Stomach (tissue), 9 donors: ENCODE measurements around the gene HES3. TPM values are rescaled to one million over a fixed set of nuclear protein-coding genes. Genes with fewer than 3 reads are reported as not detected.
A peak's percentile ranks its signal among the peaks of the same experiment; 100 is the strongest.

Experiments
- DNase-seq, 2 donors: peaks; one replicate each; pipeline versions ENCODE4 v3.0.0 to v3.0.0-alpha.2; 2013 to 2019
- H3K27ac ChIP-seq, 5 donors: fragments of 200-600 bp in 4 of 5; sonication (generic) in 4 of 5; one replicate each; pipeline ENCODE4 v1.5.1; 2013 to 2019; ENCODE audit warnings: mild to moderate bottlenecking in 1 of 5, moderate library complexity in 1 of 5
- H3K27me3 ChIP-seq, 3 donors: fragments of 200-600 bp; sonication (generic); one replicate each; pipeline ENCODE4 v1.5.1; 2017 to 2019; ENCODE audit warnings: mixed run types in 1 of 3
- H3K36me3 ChIP-seq, 4 donors: fragments of 200-600 bp; sonication (generic); 1 replicate in 3 of 4; 2 replicates in 1 of 4; pipeline ENCODE4 v1.5.1; 2016 to 2019
- H3K4me1 ChIP-seq, 4 donors: fragments of 200-600 bp; sonication (generic); one replicate each; pipeline ENCODE4 v1.5.1; 2016 to 2019
- H3K4me3 ChIP-seq, 4 donors: fragments of 200-600 bp; sonication (generic) in 3 of 4; one replicate each; pipeline ENCODE4 v1.5.1; 2016 to 2019; ENCODE audit warnings: mild to moderate bottlenecking in 1 of 4
- H3K9me3 ChIP-seq, 4 donors: fragments of 200-600 bp; sonication (generic); one replicate each; pipeline ENCODE4 v1.5.1; 2016 to 2019
- CTCF ChIP-seq, 7 experiments: fragments of 450-650 bp in 4 of 7; fragments of 200-600 bp in 3 of 7; sonication (generic) in 3 of 7; IDR thresholded peaks; one replicate each; pipeline ENCODE4 v1.5.1; 2016 to 2019; ENCODE audit warnings: antibody characterized with exemption in 7 of 7, control low read depth in 2 of 7, mild to moderate bottlenecking in 1 of 7
- EP300 ChIP-seq: sonication (generic); formaldehyde crosslinking; IDR thresholded peaks from one replicate; pipeline ENCODE4 v1.6.1; 2017; ENCODE audit warnings: antibody characterized with exemption
- POLR2A ChIP-seq, 4 donors: fragments of 450-650 bp; IDR thresholded peaks; one replicate each; pipeline ENCODE4 v1.6.1; 2016; ENCODE audit warnings: antibody characterized with exemption in 4 of 4, control low read depth in 2 of 4, mild to moderate bottlenecking in 1 of 4, moderate library complexity in 1 of 4
- POLR2AphosphoS5 ChIP-seq, 3 donors: sonication (generic); formaldehyde crosslinking; IDR thresholded peaks; one replicate each; pipeline ENCODE4 v1.6.1; 2016; ENCODE audit warnings: antibody characterized with exemption in 3 of 3
- WGBS, 5 donors: extraction: QIAGEN DNeasy Blood & Tissue Kit in 3 of 5; methylation state at CpG; one replicate each; pipeline versions ENCODE4 v1.1.5 to v1.1.7; 2013 to 2018; 5-methylcytosine and 5-hydroxymethylcytosine counted together
- intact Hi-C: fragments of 100-400 bp; cut with DNase I; formaldehyde crosslinking; loops from one replicate; pipeline ENCODE4 v1.15.1; 2023; ENCODE audit warnings: low total_unique reads
- polyA plus RNA-seq, 3 donors: library from polyadenylated mRNA; stranded (reverse); fragments of 200-250 nt; gene quantifications; one replicate each; pipeline ENCODE4 v1.2.3, GENCODE V29; 2013
- total RNA-seq, 5 donors: library from RNA; depleted of rRNA; stranded (reverse); fragments of >200 nt; gene quantifications; one replicate each; pipeline versions ENCODE4 v1.1.0 to v1.2.3, GENCODE V29; 2014 to 2016
- donor health status: healthy with polysubstance abuse.
- donor health status: Bipolar disorder and iron deficiency.
- donor health status: healthy.

The HES3 gene
- total and polyA plus RNA-seq, 8 donors = not detected

- 18 to 29% (median 22%) methylated on average over 31 to 33 of the region's 33 CpGs for WGBS, 5 donors
- Histone ChIP-seq H3K4me3 (peak overlapping the region in 1 of 4 donors; percentile 38), H3K36me3 (no peaks in the 10 kb centered on the region), H3K27ac (no peak overlapping the region), H3K4me1 (peaks cover 25 to 41% (median 35%) of the 10 kb centered on the region in 4 donors), H3K27me3 (peaks cover 22 to 87% (median 67%) of the 10 kb centered on the region in 3 donors), H3K9me3 (no peaks in the 10 kb centered on the region)
- DNase-seq = no peak
- TF ChIP-seq EP300 = no peak
- no peak for TF ChIP-seq POLR2AphosphoS5 (IDR thresholded peaks at IDR 0.05)
- TF ChIP-seq CTCF (IDR thresholded peaks at IDR 0.05) = no peak
- no peak for TF ChIP-seq POLR2A (IDR thresholded peaks at IDR 0.05)
- intact Hi-C loops = loop anchor here (10.0 kb wide), 2 partner anchors 164 to 186 kb away; no protein-coding TSS in a partner anchor
Measured at GRCh38 chr1:6241107-6241886, 2.7 kb upstream of the HES3 start.

GRCh38 chr1:6241887-6242740 lies 1.9 kb upstream of the HES3 start:
- Histone ChIP-seq H3K9me3 (no peaks in the 10 kb centered on the region), H3K27me3 (peaks cover 22 to 95% (median 74%) of the 10 kb centered on the region in 3 donors), H3K27ac (no peak overlapping the region), H3K36me3 (no peaks in the 10 kb centered on the region), H3K4me3 (peak overlapping the region; percentile 7 to 38 (median 15)), H3K4me1 (peaks cover 28 to 46% (median 41%) of the 10 kb centered on the region in 4 donors)
- WGBS, 5 donors = 1 to 2% (median 2%) methylated on average over 24 to 99 of the region's 99 CpGs
- no peak for DNase-seq
- intact Hi-C loops = loop anchor here (10.0 kb wide), 2 partner anchors 163 to 187 kb away; no protein-coding TSS in a partner anchor
- no peak for TF ChIP-seq POLR2AphosphoS5 (IDR thresholded peaks at IDR 0.05)
- no peak for TF ChIP-seq EP300
- no peak for TF ChIP-seq POLR2A (IDR thresholded peaks at IDR 0.05)
- no peak for TF ChIP-seq CTCF (IDR thresholded peaks at IDR 0.05)

GRCh38 chr1:6243053-6243834 lies 735 bp upstream of the HES3 start:
- Histone ChIP-seq H3K4me3 (no peak overlapping the region), H3K27ac (no peak overlapping the region), H3K36me3 (no peaks in the 10 kb centered on the region), H3K4me1 (peaks cover 28 to 46% (median 41%) of the 10 kb centered on the region in 4 donors), H3K27me3 (peaks cover 22 to 100% (median 76%) of the 10 kb centered on the region in 3 donors), H3K9me3 (no peaks in the 10 kb centered on the region)
- no peak for DNase-seq
- intact Hi-C loops = loop anchor here (10.0 kb wide), 2 partner anchors 162 to 188 kb away; no protein-coding TSS in a partner anchor
- TF ChIP-seq EP300 = no peak
- no peak for TF ChIP-seq POLR2AphosphoS5 (IDR thresholded peaks at IDR 0.05)
- TF ChIP-seq POLR2A (IDR thresholded peaks at IDR 0.05) = no peak
- TF ChIP-seq CTCF (IDR thresholded peaks at IDR 0.05) = no peak
- 19 to 56% (median 27%) methylated on average over 3 to 20 of the region's 20 CpGs for WGBS, 5 donors
